ENCODE results near the gene RRP1B. TPM values are rescaled to one million over a fixed set of nuclear protein-coding genes. Genes with fewer than 3 reads are reported as not detected.

Gene RRP1B
- total RNA-seq, 1 donor from 2014 or later = 10.6 TPM

- no peak for TF ChIP-seq CTCF (IDR thresholded peaks at IDR 0.05)
- Histone ChIP-seq H3K27ac (no peak overlapping the region), H3K36me3 (no peaks in the 10 kb centered on the region), H3K9me3 (no peaks in the 10 kb centered on the region), H3K4me3 (no peak overlapping the region), H3K27me3 (no peaks in the 10 kb centered on the region), H3K4me1 (no peaks in the 10 kb centered on the region)
- intact Hi-C loops (cut with DNase I) = no loop called here
- no peak for DNase-seq (ENCODE audit: low spot score in 2 of 2)
Observed at GRCh38 chr21:43626390-43626789, 33.0 kb upstream of the RRP1B start.

GRCh38 chr21:43627527-43627926 lies 31.8 kb upstream of the RRP1B start:
- intact Hi-C loops (cut with DNase I) = no loop called here
- DNase-seq (ENCODE audit: low spot score in 2 of 2) = no peak

GRCh38 chr21:43631411-43632107 lies 27.8 kb upstream of the RRP1B start:
- Histone ChIP-seq H3K4me1 (no peaks in the 10 kb centered on the region), H3K4me3 (no peak overlapping the region), H3K27me3 (no peaks in the 10 kb centered on the region), H3K27ac (no peak overlapping the region), H3K9me3 (no peaks in the 10 kb centered on the region), H3K36me3 (no peaks in the 10 kb centered on the region)
- TF ChIP-seq CTCF (IDR thresholded peaks at IDR 0.05) = no peak
- no peak for DNase-seq (ENCODE audit: low spot score in 2 of 2)
- intact Hi-C loops (cut with DNase I) = no loop called here

More at GRCh38 chr21:43627527-43627926, 31.8 kb upstream of the RRP1B start:
- Histone ChIP-seq H3K4me1 (no peaks in the 10 kb centered on the region), H3K36me3 (no peaks in the 10 kb centered on the region), H3K27me3 (no peaks in the 10 kb centered on the region), H3K4me3 (no peak overlapping the region), H3K27ac (no peak overlapping the region), H3K9me3 (no peaks in the 10 kb centered on the region)
- no peak for TF ChIP-seq CTCF (IDR thresholded peaks at IDR 0.05)

GRCh38 chr21:43632373-43632905 lies 26.9 kb upstream of the RRP1B start:
- H3K4me3 ChIP-seq = no peak overlapping the region
- H3K27ac ChIP-seq = no peak overlapping the region
- no peaks in the 10 kb centered on the region for H3K36me3 ChIP-seq
- DNase-seq (ENCODE audit: low spot score in 2 of 2) = no peak
- H3K4me1 ChIP-seq = no peaks in the 10 kb centered on the region
- H3K9me3 ChIP-seq = no peaks in the 10 kb centered on the region
- H3K27me3 ChIP-seq = no peaks in the 10 kb centered on the region
- intact Hi-C loops (cut with DNase I) = no loop called here
- no peak for TF ChIP-seq CTCF (IDR thresholded peaks at IDR 0.05)

GRCh38 chr21:43634618-43635017 lies 24.7 kb upstream of the RRP1B start:
- intact Hi-C loops (cut with DNase I) = no loop called here
- no peak for DNase-seq (ENCODE audit: low spot score in 2 of 2)
- TF ChIP-seq CTCF (IDR thresholded peaks at IDR 0.05) = no peak
- Histone ChIP-seq H3K4me1 (no peaks in the 10 kb centered on the region), H3K4me3 (no peak overlapping the region), H3K36me3 (no peaks in the 10 kb centered on the region), H3K9me3 (no peaks in the 10 kb centered on the region), H3K27me3 (no peaks in the 10 kb centered on the region), H3K27ac (no peak overlapping the region)

Measured in ascending aorta (tissue), 2 donors.